Stimulated activated naive CD8-positive, alpha-beta T cell treated with anti-CD3 and anti-CD28 coated beads, Interleukin-15, Interleukin-2, amounts not matched to agents 100 U/mL and 50 U/mL, for 24 hours (primary cell): ENCODE data around the gene UMODL1.

Source experiments
- ATAC-seq: fragments of 150-1000 bp; cut with Tn5 transposase; one replicate; pipeline ENCODE4 v1.10.0; 2021
- DNase-seq: peaks from one replicate; pipeline ENCODE4 v3.0.0; 2021

Gene UMODL1

GRCh38 chr21:42151148-42151947 lies 80.2 kb downstream of the UMODL1 start:
- DNase-seq (no peak), ATAC-seq (no peak)

GRCh38 chr21:42151948-42152220 lies 80.8 kb downstream of the UMODL1 start:
- DNase-seq: no peak
- no peak for ATAC-seq

- DNase-seq (no peak), ATAC-seq (no peak)
Measured at GRCh38 chr21:42153046-42153686, 82.0 kb downstream of the UMODL1 start.

GRCh38 chr21:42153746-42154145 lies 82.6 kb downstream of the UMODL1 start:
- DNase-seq (no peak), ATAC-seq (no peak)

GRCh38 chr21:42154237-42155044 lies 83.3 kb downstream of the UMODL1 start:
- ATAC-seq: no peak
- DNase-seq: no peak

- no peak for ATAC-seq
- DNase-seq: no peak
Measured at GRCh38 chr21:42155045-42155855, 84.1 kb downstream of the UMODL1 start.

GRCh38 chr21:42156690-42157605 lies 85.8 kb downstream of the UMODL1 start:
- DNase-seq (no peak), ATAC-seq (no peak)

GRCh38 chr21:42157606-42158310 lies 86.6 kb downstream of the UMODL1 start:
- ATAC-seq: no peak
- no peak for DNase-seq

- no peak for ATAC-seq
- DNase-seq: no peak
Measured at GRCh38 chr21:42158846-42159245, 87.7 kb downstream of the UMODL1 start.

GRCh38 chr21:42159560-42160110 lies 88.5 kb downstream of the UMODL1 start:
- DNase-seq (no peak), ATAC-seq (no peak)

GRCh38 chr21:42160111-42160721 lies 89.1 kb downstream of the UMODL1 start:
- ATAC-seq (no peak), DNase-seq (no peak)

GRCh38 chr21:42160765-42161164 lies 89.6 kb downstream of the UMODL1 start:
- ATAC-seq: no peak
- no peak for DNase-seq

- DNase-seq: no peak
- no peak for ATAC-seq
Measured at GRCh38 chr21:42161401-42161955, 90.4 kb downstream of the UMODL1 start.

GRCh38 chr21:42161956-42162681 lies 91.0 kb downstream of the UMODL1 start:
- ATAC-seq (no peak), DNase-seq (peak; percentile 35)

- ATAC-seq: no peak
- DNase-seq: no peak
Measured at GRCh38 chr21:42162831-42163510, 91.9 kb downstream of the UMODL1 start.

- DNase-seq (no peak), ATAC-seq (no peak)
Measured at GRCh38 chr21:42163511-42163863, 92.4 kb downstream of the UMODL1 start.

- DNase-seq (peak; percentile 68), ATAC-seq (peak; percentile 61)
Measured at GRCh38 chr21:42164064-42164789, 93.1 kb downstream of the UMODL1 start.

- no peak for ATAC-seq
- DNase-seq: no peak
Measured at GRCh38 chr21:42164818-42165217, 93.7 kb downstream of the UMODL1 start.
